ENCODE results near the gene FOXA1.
"Not testable (repeated sequence)": the region's sequence is repeated elsewhere in the genome, so short reads cannot be mapped to it uniquely, and the experiment has no call there.

The FOXA1 gene

GRCh38 chr14:37588956-37589714, 5.9 kb downstream of the FOXA1 start:
- no peak for DNase-seq

- DNase-seq = no peak
These were observed 6.4 kb downstream of the FOXA1 start for GRCh38 chr14:37588667-37588955.

DNA sequence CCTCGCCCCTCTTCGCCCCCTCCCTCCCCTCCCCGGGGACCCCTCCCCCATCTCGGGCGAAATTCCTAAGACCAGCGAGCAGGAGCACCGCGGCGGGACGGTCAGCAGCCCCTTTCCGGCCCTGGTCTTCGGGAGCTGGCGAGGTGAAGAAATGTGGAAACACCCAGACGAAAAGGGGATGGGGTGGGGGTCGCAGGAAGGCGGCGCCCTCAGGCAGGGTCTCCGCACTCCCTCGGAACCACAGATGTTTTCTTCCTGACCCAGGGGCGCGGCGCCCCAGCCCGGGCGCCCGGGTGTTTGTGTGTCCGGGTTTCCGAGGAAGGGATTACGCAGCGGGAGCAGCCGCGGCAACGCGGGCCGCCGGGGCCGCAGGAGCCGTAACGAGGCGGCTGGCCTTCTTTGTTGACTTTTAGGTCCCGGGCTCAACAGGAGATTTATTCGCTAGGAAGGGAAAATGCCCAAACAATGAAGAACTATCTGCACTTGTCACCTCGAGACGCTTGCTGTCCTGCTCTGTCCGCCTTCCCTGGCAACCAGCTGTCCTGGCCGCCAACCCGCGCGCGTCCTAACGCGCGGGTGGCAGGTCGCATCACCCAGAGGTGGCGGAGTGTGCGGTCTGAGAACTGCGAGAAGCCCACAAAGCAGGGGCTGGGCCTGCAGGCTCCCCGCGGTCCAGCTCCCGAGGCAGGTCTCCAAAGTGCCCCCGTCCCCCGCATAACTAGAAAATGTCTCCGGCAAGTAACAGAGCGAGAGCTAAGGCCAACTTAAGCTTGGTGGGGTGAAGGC, 7.0 kb downstream of the FOXA1 start:
- no peak for DNase-seq

DNA sequence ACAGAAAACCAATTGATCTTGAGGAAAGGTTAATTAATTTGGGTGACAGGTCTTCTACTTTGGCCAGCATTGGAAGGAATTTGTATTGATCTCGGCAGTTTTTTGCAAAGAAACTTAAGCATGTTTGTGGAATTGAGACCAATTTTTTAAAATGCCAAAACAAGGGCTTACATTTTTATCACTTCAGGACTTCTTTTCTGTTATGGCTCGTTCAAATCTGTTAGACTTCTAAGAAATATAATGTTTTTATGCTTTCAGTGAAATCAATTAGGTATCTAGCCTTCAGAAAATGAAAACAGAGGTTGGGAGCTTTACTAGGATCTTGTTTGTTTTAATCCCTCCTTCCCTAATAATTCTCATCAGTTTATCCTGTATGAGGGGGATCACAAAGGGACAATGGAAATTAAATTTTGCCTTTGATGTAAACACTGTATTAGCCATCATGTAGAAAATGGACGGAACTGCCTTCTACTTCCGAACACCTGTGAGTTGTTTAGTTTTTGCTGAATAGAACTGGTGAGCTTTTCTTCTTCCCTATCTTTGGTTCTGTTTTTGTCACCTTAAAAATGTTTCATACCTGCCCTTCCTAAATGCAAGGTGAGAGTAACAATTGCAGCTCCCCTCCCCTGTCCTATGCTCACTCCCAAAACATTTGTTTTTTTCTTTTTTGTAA, 7.8 kb downstream of the FOXA1 start:
- no peak for DNase-seq

DNA sequence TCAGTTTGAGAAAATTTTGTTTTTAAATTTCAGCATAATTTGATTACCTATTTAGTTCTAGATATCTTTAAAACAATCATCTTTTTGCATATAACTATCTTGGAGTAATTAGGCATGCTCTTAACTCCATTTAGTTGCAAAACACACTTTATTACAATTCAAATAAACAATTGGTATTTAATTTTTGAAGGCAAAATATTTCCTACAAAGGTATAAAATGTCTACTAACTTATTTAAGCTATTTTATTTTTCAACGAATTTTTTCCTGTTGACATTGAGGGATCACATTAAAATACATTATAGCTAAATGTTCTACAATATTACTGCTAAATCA, 8.3 kb downstream of the FOXA1 start:
- no peak for DNase-seq

GRCh38 chr14:37585971-37586796, 8.9 kb downstream of the FOXA1 start:
- DNase-seq = no peak

- DNase-seq = no peak
These were observed 9.9 kb downstream of the FOXA1 start for GRCh38 chr14:37585101-37585511.

DNA sequence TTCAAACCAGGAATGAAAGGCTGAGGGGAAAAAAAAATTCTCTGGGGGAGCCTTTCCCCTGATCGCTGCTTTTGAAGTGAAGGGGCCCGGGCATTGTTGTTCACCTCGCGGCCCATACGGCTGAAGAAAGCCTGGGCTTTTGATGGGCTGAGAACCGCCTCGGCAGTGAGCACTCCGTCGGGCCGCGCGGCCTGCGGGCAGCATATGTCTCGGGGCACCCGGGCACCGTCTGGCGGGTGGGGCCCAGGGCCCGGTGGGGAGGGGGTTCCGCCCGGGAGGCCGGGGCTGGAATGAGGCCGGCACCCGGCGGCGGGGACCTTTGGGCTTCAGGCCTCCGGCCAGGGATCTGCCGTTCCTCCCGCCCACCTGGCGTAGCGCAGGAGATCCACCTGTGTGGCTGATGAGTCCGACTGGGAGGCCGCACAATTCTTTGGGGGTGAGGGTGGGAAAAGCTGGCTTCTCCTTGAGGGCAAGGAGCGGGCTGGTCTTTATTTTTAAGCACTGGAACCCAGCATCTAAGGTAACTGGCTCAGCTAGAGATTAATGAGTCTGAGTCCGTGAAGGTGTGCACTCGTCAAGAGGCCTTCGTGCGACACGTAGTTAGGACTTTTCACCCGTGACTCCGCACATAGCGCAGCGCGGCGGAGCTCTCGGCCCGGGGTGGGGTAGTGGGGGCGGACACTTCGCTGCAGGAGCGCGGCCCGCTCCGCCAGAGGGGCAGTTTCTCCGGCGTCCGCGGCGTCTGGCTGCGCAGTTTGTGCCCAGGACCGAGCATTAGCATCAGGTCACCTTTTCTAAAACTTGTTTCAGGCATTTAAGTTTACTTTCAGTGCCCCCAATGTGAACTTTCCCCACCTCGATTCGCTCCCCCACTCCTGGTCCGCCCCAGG, 10.6 kb downstream of the FOXA1 start:
- no peak for DNase-seq

DNA sequence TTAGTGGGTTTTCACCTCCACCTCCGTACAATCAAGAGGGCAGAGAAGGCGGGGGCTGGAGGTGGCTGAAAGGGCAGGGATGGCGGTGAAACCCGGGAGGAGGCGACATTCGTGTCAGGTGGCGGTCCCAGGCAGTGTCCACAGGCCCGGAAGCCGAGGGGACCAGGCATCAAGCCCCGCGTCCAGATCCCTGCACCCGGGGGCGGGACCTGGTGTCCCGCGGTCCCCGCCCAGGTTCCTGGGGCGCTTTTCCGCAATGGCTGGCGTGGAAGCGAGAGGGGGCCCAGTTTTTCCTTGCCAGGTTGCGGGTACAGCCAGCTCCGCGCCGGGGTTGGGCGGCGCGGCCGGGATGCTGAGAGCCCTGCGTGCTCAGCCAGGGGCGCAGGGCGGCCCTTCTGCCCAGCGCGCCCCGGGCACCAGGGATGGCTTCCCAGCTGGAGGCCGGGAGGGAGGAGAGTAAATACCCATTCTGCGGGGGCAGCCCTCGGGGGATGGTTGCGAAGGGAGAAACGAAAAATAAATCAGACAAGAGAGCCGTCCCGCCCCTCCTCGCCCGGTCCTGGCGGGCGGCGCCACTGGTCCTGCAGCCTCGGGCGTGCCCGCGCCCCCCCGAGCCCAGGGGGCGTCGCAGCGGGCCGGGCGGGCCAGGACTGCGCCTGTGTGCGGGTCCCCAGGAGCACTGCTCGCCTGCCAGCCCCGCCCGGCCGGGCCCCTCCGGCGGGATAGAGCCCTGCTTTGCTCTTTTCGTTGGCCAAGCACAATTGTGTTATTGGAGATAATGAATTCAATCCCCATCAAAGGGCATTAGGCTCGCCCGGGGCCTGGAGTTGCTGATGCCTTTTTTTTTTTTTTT, 11.5 kb downstream of the FOXA1 start:
- DNase-seq = no peak

DNA sequence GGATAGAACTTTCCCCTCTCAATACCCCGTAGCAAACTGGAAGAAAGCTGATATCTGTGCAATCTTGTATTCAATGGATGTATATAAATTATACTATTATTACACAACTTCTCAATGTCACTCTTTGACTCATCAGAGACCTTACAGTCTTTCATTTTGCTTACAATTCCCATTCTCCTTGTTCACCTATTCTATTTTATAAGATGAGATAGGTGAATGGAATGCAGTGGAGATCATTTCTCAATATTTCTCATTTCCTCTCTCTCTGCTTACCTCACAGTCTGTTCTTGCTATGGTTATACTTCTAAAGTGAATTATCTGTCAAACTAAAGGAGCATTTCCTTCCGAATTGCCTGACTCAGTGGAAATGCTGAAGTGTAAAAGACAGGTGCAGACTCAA, 14.9 kb downstream of the FOXA1 start:
- no peak for DNase-seq

DNA sequence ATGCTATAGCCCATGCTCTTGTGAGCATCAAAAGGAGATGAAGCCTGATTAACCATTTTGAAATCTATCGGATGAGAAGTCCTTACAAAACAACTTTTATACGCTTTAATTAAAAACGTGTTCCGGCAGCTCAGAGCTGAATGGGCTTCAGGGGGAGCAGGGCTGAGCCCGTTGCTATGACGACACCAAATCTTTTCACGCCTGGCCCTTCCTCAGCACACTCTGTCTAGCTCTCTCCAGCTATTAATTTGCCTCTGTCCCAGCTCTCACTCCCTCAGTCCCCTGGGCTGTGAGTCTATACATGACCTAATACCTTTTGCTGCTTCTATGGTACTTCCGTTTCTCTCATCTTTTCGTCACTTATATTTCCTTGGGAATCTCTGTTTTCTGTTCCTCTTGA, 15.8 kb downstream of the FOXA1 start:
- DNase-seq = no peak

DNA sequence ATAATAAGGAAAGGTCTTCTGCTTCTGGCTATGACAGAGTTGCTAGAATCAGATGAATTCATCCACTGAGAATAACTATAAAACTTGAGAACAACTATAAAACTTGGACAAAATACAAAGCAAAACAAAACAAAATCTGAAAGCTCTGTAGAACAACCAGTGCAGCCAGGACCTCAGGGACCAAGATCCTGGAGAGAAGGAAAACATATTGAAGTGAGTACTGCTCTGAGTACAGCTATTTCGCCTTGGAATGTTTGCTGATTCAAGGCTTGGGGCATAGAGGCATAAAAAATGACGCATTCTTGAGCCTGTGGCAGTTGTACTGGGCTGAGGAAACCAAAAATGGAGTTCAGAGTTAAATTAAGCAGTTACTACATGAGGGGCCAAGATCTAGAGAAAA, 21.7 kb downstream of the FOXA1 start:
- no peak for DNase-seq

DNA sequence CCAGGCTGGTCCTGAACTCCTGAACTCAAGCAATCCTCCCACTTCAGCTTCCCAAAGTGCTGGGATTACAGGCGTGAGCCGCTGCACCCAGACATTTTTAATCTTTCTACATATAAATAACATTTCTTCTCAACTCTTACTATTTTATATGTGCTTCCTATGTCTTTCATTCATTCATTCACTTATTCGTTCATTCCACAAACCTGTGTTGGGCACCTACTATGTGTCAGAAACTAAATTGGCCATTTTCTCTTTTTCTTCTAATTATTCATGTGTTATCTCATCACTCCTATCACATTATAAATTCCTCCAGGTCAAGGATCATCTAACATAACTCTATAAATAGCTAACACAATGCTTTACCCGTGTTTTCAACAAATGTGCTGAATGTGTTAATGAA, 23.7 kb downstream of the FOXA1 start:
- DNase-seq = no peak

DNA sequence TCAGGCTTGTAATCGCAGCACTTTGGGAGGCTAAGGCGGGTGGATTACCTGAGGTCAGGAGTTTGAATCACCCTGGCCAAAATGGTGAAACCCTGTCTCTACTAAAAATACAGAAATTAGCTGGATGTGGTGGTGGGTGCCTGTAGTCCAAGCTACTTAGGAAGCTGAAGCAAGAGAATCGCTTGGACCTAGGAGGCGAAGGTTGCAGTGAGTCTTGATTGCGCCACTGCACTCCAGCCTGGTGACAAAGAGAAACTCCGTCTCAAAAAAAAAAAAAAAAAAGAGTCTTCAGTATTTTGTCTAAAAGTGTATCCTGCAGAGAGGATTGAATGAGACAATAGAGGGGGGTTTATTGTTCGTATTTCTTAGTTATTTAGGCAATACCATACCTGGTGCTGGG, 25.3 kb downstream of the FOXA1 start:
- DNase-seq = no peak

DNA sequence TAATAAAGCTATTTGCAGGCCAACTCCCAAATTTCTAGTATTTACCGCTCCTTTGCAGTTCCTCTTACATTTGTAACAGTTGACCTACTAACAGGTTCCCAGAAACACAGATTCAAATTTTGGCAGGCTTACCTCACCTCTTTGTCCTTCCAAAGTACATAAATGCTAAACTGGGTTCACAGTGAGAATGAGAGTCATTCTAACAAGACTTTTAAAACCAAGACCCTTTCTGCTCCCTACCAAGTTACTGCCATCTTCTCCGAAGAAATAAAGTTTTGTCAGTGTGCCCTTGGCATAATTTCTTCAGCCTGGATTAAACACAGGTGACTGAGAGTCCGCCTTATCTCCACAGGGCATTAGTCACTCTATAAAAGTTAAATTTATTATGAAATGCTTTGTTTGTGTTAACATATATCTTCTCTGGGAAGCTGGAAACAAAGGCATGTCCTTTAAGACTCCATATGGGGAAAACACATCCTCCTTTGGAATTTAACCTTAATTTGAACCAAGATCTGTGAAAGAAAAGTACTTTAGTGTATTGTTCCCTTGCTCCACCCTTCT, 28.2 kb downstream of the FOXA1 start:
- DNase-seq = no peak

GRCh38 chr14:37565550-37565949, 29.5 kb downstream of the FOXA1 start:
- DNase-seq = no peak

GRCh38 chr14:37563189-37563588, 31.9 kb downstream of the FOXA1 start:
- no peak for DNase-seq

GRCh38 chr14:37559386-37559785, 35.7 kb downstream of the FOXA1 start:
- DNase-seq = no peak

DNA sequence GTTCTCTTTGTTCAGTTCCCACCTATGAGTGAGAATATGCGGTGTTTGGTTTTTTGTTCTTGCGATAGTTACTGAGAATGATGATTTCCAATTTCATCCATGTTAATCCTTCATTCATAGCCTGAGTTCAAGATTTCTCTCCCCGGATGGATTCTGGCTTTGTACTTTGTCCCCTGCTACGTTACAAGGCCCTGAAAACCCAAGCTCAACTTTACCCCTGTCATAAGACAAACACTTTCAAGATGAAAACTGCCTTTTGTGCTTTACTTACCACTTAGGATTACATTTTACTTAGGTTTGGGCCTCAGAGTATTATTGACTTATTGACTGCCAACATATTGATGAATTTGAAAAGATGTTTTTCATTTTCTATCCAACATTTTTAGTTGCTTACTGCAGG, 36.3 kb downstream of the FOXA1 start:
- DNase-seq = no peak

- not testable (repeated sequence) for DNase-seq
These were observed 39.5 kb downstream of the FOXA1 start for GRCh38 chr14:37555596-37555995.
